Measurements from ENCODE around the gene RBM44. TPM values are rescaled to one million over a fixed set of nuclear protein-coding genes. Genes with fewer than 3 reads are reported as not detected.

The RBM44 gene
- total RNA-seq: under 0.01 and 0.15 TPM in 2 replicates

GRCh38 chr2:237798236-237799059 lies at the start of gene RBM44:
RBM44 (plus strand) TSS chr2:237798779; CDS start chr2:237813610, 14,831 bp downstream.

GRCh38 chr2:237859533-237860272 lies 61.1 kb downstream of the RBM44 start, which contains the start of gene RAMP1:
RAMP1 (plus strand) TSS chr2:237859623; CDS start chr2:237859676, 53 bp downstream.

Other genes with a start within 250 kb of the RBM44 start
- gene PRLH, start 232.2 kb upstream of the RBM44 start, total RNA-seq: not detected in 2 replicates
- gene RAB17, start 208.0 kb upstream of the RBM44 start, total RNA-seq: under 0.01 and 0.67 TPM in 2 replicates
- gene LRRFIP1, start 171.2 kb upstream of the RBM44 start, total RNA-seq: 34.5 and 38.5 TPM in 2 replicates
- gene RAMP1, start 60.8 kb downstream of the RBM44 start, total RNA-seq: 22.0 and 23.4 TPM in 2 replicates
- gene UBE2F, start 168.2 kb downstream of the RBM44 start, total RNA-seq: 60.4 and 66.7 TPM in 2 replicates